IMR-90 (cell line): ENCODE data around the gene ADGRA3. TPM values are rescaled to one million over a fixed set of nuclear protein-coding genes. Genes with fewer than 3 reads are reported as not detected.

Source experiments
- ATAC-seq: fragments of 200-7000 bp; cut with Tn5 transposase; 2 replicates; pipeline ENCODE4 v1.9.1; 2020; ENCODE audit warnings: low read depth, mild to moderate bottlenecking, moderate library complexity
- BruUV-seq: library from RNA; stranded (reverse); fragments of 400-500 nt; replicated peaks from 2 replicates; lab custom pipeline; 2021; lab: Mats Ljungman, UMichigan
- CTCF ChIA-PET: fragments of 300-600 bp; formaldehyde crosslinking; extraction: SDS; loops from one replicate; lab custom pipeline; 2021; ENCODE audit warnings: antibody characterized with exemption; lab: Yijun Ruan, JAX
- POLR2A ChIA-PET: fragments of 300-600 bp; sonication (Branson Sonifier 250); formaldehyde crosslinking; loops from one replicate; lab custom pipeline; 2022; ENCODE audit warnings: antibody characterized with exemption; ENCODE audit not compliant: unreplicated experiment; lab: Charles Lee
- DNase-seq: peaks from one replicate; pipeline ENCODE4 v3.0.0; 2013
- H2AFZ ChIP-seq: replicated peaks from 2 replicates; pipeline ENCODE3; 2013; ENCODE audit warnings: low read length, mild to moderate bottlenecking; ENCODE audit not compliant: poor library complexity
- H2AK5ac ChIP-seq: 2 replicates; pipeline ENCODE4 v1.6.1; 2013; ENCODE audit warnings: low read depth, low read length, inconsistent platforms
- H2AK9ac ChIP-seq: replicated peaks from 2 replicates; pipeline ENCODE3; 2013; ENCODE audit warnings: mild to moderate bottlenecking, low read depth, low read length, moderate library complexity; ENCODE audit not compliant: poor library complexity
- H2BK120ac ChIP-seq: 2 replicates; pipeline ENCODE4 v1.6.1; 2013; ENCODE audit warnings: low read depth, low read length, inconsistent platforms
- H2BK15ac ChIP-seq: 3 replicates; pipeline ENCODE4 v1.6.1; 2013; ENCODE audit warnings: low read depth, low read length, inconsistent platforms
- H2BK20ac ChIP-seq: 2 replicates; pipeline ENCODE4 v1.6.1; 2013; ENCODE audit warnings: low read depth, mild to moderate bottlenecking, inconsistent platforms, low read length, moderate library complexity
- H2BK5ac ChIP-seq: 2 replicates; pipeline ENCODE4 v1.6.1; 2013; ENCODE audit warnings: mild to moderate bottlenecking, low read depth, low read length, inconsistent platforms; ENCODE audit not compliant: poor library complexity, severe bottlenecking
- H3K14ac ChIP-seq: replicated peaks from 2 replicates; pipeline ENCODE4 v1.6.1; 2013; ENCODE audit warnings: low read depth, low read length, inconsistent platforms
- H3K18ac ChIP-seq: 2 replicates; pipeline ENCODE4 v1.6.1; 2013; ENCODE audit warnings: low read depth, low read length, control low read depth
- H3K23ac ChIP-seq: 2 replicates; pipeline ENCODE4 v1.6.1; 2013; ENCODE audit warnings: low read depth, low read length, inconsistent platforms
- H3K27ac ChIP-seq: 2 replicates; pipeline ENCODE4 v1.5.1; 2013; ENCODE audit warnings: mild to moderate bottlenecking, control low read depth, low read length; ENCODE audit not compliant: insufficient read depth
- H3K27me3 ChIP-seq: 2 replicates; pipeline ENCODE4 v1.6.1; 2013; ENCODE audit warnings: low read length; ENCODE audit not compliant: control insufficient read depth, insufficient read depth
- H3K36me3 ChIP-seq: 2 replicates; pipeline ENCODE4 v1.6.1; 2013; ENCODE audit warnings: low read length, mixed read lengths; ENCODE audit not compliant: control insufficient read depth, insufficient read depth
- H3K4ac ChIP-seq: 2 replicates; pipeline ENCODE4 v1.6.1; 2013; ENCODE audit warnings: low read depth, low read length, inconsistent platforms
- H3K4me1 ChIP-seq: 2 replicates; pipeline ENCODE4 v1.6.1; 2013; ENCODE audit warnings: low read length, mixed read lengths; ENCODE audit not compliant: control insufficient read depth, insufficient read depth
- H3K4me2 ChIP-seq: 2 replicates; pipeline ENCODE4 v1.6.1; 2013; ENCODE audit warnings: low read depth, mild to moderate bottlenecking, control low read depth, low read length, moderate library complexity
- H3K4me3 ChIP-seq: 2 replicates; pipeline ENCODE4 v1.5.1; 2013; ENCODE audit warnings: low read depth, mild to moderate bottlenecking, control low read depth, low read length, moderate library complexity; ENCODE audit not compliant: insufficient read depth
- H3K56ac ChIP-seq: 2 replicates; pipeline ENCODE4 v1.6.1; 2013; ENCODE audit warnings: low read length, inconsistent platforms; ENCODE audit not compliant: insufficient read depth; ENCODE audit errors: extremely low read depth
- H3K79me1 ChIP-seq, 2 experiments: 2 replicates each; pipeline ENCODE4 v1.6.1; 2013; ENCODE audit warnings: low read length in 2 of 2, inconsistent platforms in 1 of 2, low read depth in 1 of 2
- H3K9ac ChIP-seq: 2 replicates; pipeline ENCODE4 v1.6.1; 2013; ENCODE audit warnings: low read depth, low read length, control low read depth
- H3K9me1 ChIP-seq: 2 replicates; pipeline ENCODE4 v1.6.1; 2013; ENCODE audit warnings: low read length, inconsistent platforms; ENCODE audit not compliant: insufficient read depth
- H3K9me3 ChIP-seq: 2 replicates; pipeline ENCODE4 v1.6.1; 2013; ENCODE audit warnings: low read length; ENCODE audit not compliant: control insufficient read depth, insufficient read depth
- H4K20me1 ChIP-seq: 2 replicates; pipeline ENCODE4 v1.6.1; 2013; ENCODE audit warnings: low read length, inconsistent platforms; ENCODE audit not compliant: insufficient read depth
- H4K5ac ChIP-seq: 2 replicates; pipeline ENCODE4 v1.6.1; 2013; ENCODE audit warnings: mild to moderate bottlenecking, low read depth, low read length, control low read depth
- H4K8ac ChIP-seq, 2 experiments: 2 replicates each; pipeline ENCODE4 v1.6.1; 2013; ENCODE audit warnings: low read depth in 2 of 2, low read length in 2 of 2, control low read depth in 1 of 2, inconsistent platforms in 1 of 2
- H4K91ac ChIP-seq: 2 replicates; pipeline ENCODE4 v1.6.1; 2013; ENCODE audit warnings: low read depth, low read length, inconsistent platforms; ENCODE audit not compliant: insufficient read depth
- CHD1 ChIP-seq: IDR thresholded peaks from 2 replicates; pipeline ENCODE4 v1.6.1; 2012; ENCODE audit warnings: low read depth, low read length, improper control_type of control experiment
- MAZ ChIP-seq: IDR thresholded peaks from 2 replicates; pipeline ENCODE4 v1.6.1; 2012; ENCODE audit warnings: low read depth, mild to moderate bottlenecking, low read length, improper control_type of control experiment, moderate library complexity, borderline replicate concordance
- MXI1 ChIP-seq: IDR thresholded peaks from 2 replicates; pipeline ENCODE4 v1.6.1; 2012; ENCODE audit warnings: low read depth, mild to moderate bottlenecking, low read length, moderate library complexity, borderline replicate concordance
- POLR2A ChIP-seq: IDR thresholded peaks from 2 replicates; pipeline ENCODE4 v1.6.1; 2012; ENCODE audit warnings: mild to moderate bottlenecking, low read depth, low read length
- RAD21 ChIP-seq: IDR thresholded peaks from 2 replicates; pipeline ENCODE4 v1.6.1; 2012; ENCODE audit warnings: low read length, improper control_type of control experiment
- RFX5 ChIP-seq: IDR thresholded peaks from 2 replicates; pipeline ENCODE4 v1.8.0; 2012; ENCODE audit warnings: low read depth, mild to moderate bottlenecking, low read length, moderate library complexity
- SMC3 ChIP-seq: fragments of 150-350 bp; IDR thresholded peaks from 2 replicates; pipeline ENCODE4 v1.6.1; 2016; ENCODE audit warnings: low read depth, mild to moderate bottlenecking, antibody characterized with exemption, low read length, moderate library complexity
- dilution Hi-C: fragments of 300-500 bp; cut with HindIII; formaldehyde crosslinking; loops from one replicate; pipeline ENCODE4 v1.14.3; 2018; ENCODE audit warnings: low sequenced_read_pairs; ENCODE audit not compliant: unreplicated experiment
- in situ Hi-C: fragments of 300-500 bp; cut with MboI; formaldehyde crosslinking; loops from 3 replicates; pipeline ENCODE4 v1.14.3; 2019; ENCODE audit warnings: low sequenced_read_pairs, inconsistent platforms, mixed read lengths
- intact Hi-C: fragments of 100-400 bp; cut with micrococcal nuclease; formaldehyde crosslinking; loops from 2 replicates; pipeline ENCODE4 v1.10.0; 2022
- polyA plus RNA-seq, 3 experiments: library from polyadenylated mRNA; depleted of rRNA; stranded (reverse); fragments of >200 nt; gene quantifications; 2 replicates each; pipeline ENCODE4 v1.2.3, GENCODE V29; 2012; ENCODE audit warnings: low replicate concordance in 1 of 3
- total RNA-seq: library from RNA; depleted of rRNA; stranded (reverse); fragments of >200 nt; gene quantifications from 2 replicates; pipeline ENCODE4 v1.2.3, GENCODE V29; 2012
- TF ChIP-seq, protein P1 (sequence below): conservative IDR thresholded peaks from 2 replicates; pipeline ENCODE4 v1.5.1; 2012; ENCODE audit warnings: mild to moderate bottlenecking, low read depth, low read length, improper control_type of control experiment
- TF ChIP-seq, protein P2 (sequence below): fragments of 150-350 bp; IDR thresholded peaks from 2 replicates; pipeline ENCODE4 v1.6.1; 2017; ENCODE audit warnings: mild to moderate bottlenecking, antibody characterized with exemption, low read length, low read depth

ADGRA3 gene
- total and polyA plus RNA-seq, 2 of the 4 experiments (the other 2 are of a cell fraction): 20.1 to 28.0 TPM

DNA sequence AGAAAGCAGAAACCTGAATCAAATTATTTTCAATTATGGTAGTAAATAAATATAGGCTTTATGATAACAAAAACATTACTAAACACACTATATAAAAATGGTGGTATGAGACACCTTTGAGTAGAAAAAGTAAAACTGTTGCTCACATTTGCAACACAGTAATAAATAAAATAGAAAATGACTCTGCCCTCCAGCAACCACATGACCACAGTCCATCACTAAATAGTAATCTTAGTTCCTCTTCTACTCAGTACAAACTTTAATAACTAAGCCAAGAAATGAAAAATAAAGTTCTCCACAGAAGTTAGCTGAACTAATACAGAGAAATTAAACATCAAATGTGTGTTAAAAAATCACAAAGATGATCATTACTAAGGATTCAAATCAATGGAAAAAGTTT, 108.5 kb downstream of the ADGRA3 start:
- Histone ChIP-seq H2AK9ac (no peak overlapping the region), H2BK15ac (no peak overlapping the region), H3K36me3 (0 out of 2 replicates have a peak, but pooled peaks cover 2% of the 10 kb centered on the region), H3K4me1 (no peaks in the 10 kb centered on the region), H4K20me1 (no peaks in the 10 kb centered on the region), H2BK20ac (no peak overlapping the region), H3K4me3 (no peak overlapping the region), H3K9me3 (no peaks in the 10 kb centered on the region), H3K79me1 (no peaks in the 10 kb centered on the region), H3K9me1 (no peaks in the 10 kb centered on the region), H3K4me2 (no peak overlapping the region), H3K27ac (no peak overlapping the region), H3K56ac (no peak overlapping the region), H2AFZ (no peak overlapping the region), H3K4ac (no peak overlapping the region), H3K23ac (no peak overlapping the region), H3K9ac (no peak overlapping the region), H2BK120ac (no peak overlapping the region), H4K5ac (no peak overlapping the region), H4K91ac (no peak overlapping the region), H3K14ac (no peak overlapping the region), H3K18ac (no peak overlapping the region), H3K27me3 (no peaks in the 10 kb centered on the region), H2BK5ac (no peak overlapping the region), H4K8ac (no peak overlapping the region), H2AK5ac (no peak overlapping the region)
- DNase-seq (no peak), ATAC-seq (no peak)
- CTCF ChIA-PET: interaction anchor here (1.0 to 1.1 kb wide), 2 partner anchors 18 to 200 kb away, joined by 3 read pairs; no protein-coding TSS in a partner anchor
- in situ Hi-C loops (loop anchor here (5.0 kb wide), 1 partner anchor 285 kb away; the partner anchor contains the start of gene GBA3), intact Hi-C loops (no loop called here), dilution Hi-C loops (no loop called here)
- no TSS peak for BruUV-seq
- TF ChIP-seq, protein P1, sequence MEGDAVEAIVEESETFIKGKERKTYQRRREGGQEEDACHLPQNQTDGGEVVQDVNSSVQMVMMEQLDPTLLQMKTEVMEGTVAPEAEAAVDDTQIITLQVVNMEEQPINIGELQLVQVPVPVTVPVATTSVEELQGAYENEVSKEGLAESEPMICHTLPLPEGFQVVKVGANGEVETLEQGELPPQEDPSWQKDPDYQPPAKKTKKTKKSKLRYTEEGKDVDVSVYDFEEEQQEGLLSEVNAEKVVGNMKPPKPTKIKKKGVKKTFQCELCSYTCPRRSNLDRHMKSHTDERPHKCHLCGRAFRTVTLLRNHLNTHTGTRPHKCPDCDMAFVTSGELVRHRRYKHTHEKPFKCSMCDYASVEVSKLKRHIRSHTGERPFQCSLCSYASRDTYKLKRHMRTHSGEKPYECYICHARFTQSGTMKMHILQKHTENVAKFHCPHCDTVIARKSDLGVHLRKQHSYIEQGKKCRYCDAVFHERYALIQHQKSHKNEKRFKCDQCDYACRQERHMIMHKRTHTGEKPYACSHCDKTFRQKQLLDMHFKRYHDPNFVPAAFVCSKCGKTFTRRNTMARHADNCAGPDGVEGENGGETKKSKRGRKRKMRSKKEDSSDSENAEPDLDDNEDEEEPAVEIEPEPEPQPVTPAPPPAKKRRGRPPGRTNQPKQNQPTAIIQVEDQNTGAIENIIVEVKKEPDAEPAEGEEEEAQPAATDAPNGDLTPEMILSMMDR: no peak
- TF ChIP-seq MAZ: no peak
- TF ChIP-seq POLR2A: no peak
- TF ChIP-seq RAD21: no peak
- TF ChIP-seq RFX5: no peak
- no peak for TF ChIP-seq CHD1
- TF ChIP-seq, protein P2, sequence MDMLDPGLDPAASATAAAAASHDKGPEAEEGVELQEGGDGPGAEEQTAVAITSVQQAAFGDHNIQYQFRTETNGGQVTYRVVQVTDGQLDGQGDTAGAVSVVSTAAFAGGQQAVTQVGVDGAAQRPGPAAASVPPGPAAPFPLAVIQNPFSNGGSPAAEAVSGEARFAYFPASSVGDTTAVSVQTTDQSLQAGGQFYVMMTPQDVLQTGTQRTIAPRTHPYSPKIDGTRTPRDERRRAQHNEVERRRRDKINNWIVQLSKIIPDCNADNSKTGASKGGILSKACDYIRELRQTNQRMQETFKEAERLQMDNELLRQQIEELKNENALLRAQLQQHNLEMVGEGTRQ: no peak
- TF ChIP-seq MXI1: no peak
- TF ChIP-seq SMC3: no peak
- POLR2A ChIA-PET: no interaction called here
